ENCODE results near the gene GNG12.

Gene GNG12

GRCh38 chr1:67832737-67833601, at the start of gene GNG12:
Gene GNG12, minus strand, starts transcription at chr1:67833467. Its CDS starts 125,781 bp downstream, at chr1:67707686.
- no peak for DNase-seq (ENCODE audit: low read depth)

GRCh38 chr1:67882196-67882958, 49.1 kb upstream of the GNG12 start:
- DNase-seq (ENCODE audit: low read depth): no peak

- no peak for DNase-seq (ENCODE audit: low read depth)
Observed at GRCh38 chr1:67880056-67880601, 46.9 kb upstream of the GNG12 start.

GRCh38 chr1:67879485-67879884, 46.2 kb upstream of the GNG12 start:
- DNase-seq (ENCODE audit: low read depth): no peak

GRCh38 chr1:67874501-67875111, 41.3 kb upstream of the GNG12 start:
- DNase-seq (ENCODE audit: low read depth): no peak

- no peak for DNase-seq (ENCODE audit: low read depth)
Observed at GRCh38 chr1:67869233-67869632, 36.0 kb upstream of the GNG12 start.

GRCh38 chr1:67863637-67864036, 30.4 kb upstream of the GNG12 start:
- DNase-seq (ENCODE audit: low read depth): no peak

GRCh38 chr1:67862685-67863084, 29.4 kb upstream of the GNG12 start:
- no peak for DNase-seq (ENCODE audit: low read depth)

GRCh38 chr1:67861856-67862516, 28.7 kb upstream of the GNG12 start:
- no peak for DNase-seq (ENCODE audit: low read depth)

- no peak for DNase-seq (ENCODE audit: low read depth)
Observed at GRCh38 chr1:67860776-67861175, 27.5 kb upstream of the GNG12 start.

GRCh38 chr1:67856921-67857320, 23.7 kb upstream of the GNG12 start:
- DNase-seq (ENCODE audit: low read depth): no peak

GRCh38 chr1:67855961-67856360, 22.7 kb upstream of the GNG12 start:
- no peak for DNase-seq (ENCODE audit: low read depth)

GRCh38 chr1:67855444-67855843, 22.2 kb upstream of the GNG12 start:
- DNase-seq (ENCODE audit: low read depth): no peak

- no peak for DNase-seq (ENCODE audit: low read depth)
Observed at GRCh38 chr1:67853704-67854103, 20.4 kb upstream of the GNG12 start.

GRCh38 chr1:67851800-67852199, 18.5 kb upstream of the GNG12 start:
- no peak for DNase-seq (ENCODE audit: low read depth)

- no peak for DNase-seq (ENCODE audit: low read depth)
Observed at GRCh38 chr1:67850611-67851075, 17.4 kb upstream of the GNG12 start.

GRCh38 chr1:67850151-67850551, 16.9 kb upstream of the GNG12 start:
- DNase-seq (ENCODE audit: low read depth): no peak

- DNase-seq (ENCODE audit: low read depth): no peak
Observed at GRCh38 chr1:67847466-67847865, 14.2 kb upstream of the GNG12 start.

GRCh38 chr1:67846538-67846937, 13.3 kb upstream of the GNG12 start:
- DNase-seq (ENCODE audit: low read depth): no peak

- DNase-seq (ENCODE audit: low read depth): no peak
Observed at GRCh38 chr1:67844988-67845387, 11.7 kb upstream of the GNG12 start.

- DNase-seq (ENCODE audit: low read depth): no peak
Observed at GRCh38 chr1:67843746-67844145, 10.5 kb upstream of the GNG12 start.

GRCh38 chr1:67843331-67843730, 10.1 kb upstream of the GNG12 start:
- no peak for DNase-seq (ENCODE audit: low read depth)
